22Rv1 (cell line): ENCODE data around the gene ARHGEF40.

Source experiments
- H3K27ac ChIP-seq: fragments of 450-650 bp; 2 replicates; pipeline ENCODE4 v1.5.1; 2017
- ZFX ChIP-seq: fragments of 450-650 bp; IDR thresholded peaks from 2 replicates; pipeline ENCODE4 v1.6.1; 2017; ENCODE audit warnings: antibody characterized with exemption, borderline replicate concordance
- TF ChIP-seq, protein P1 (sequence below): fragments of 450-650 bp; IDR thresholded peaks from 2 replicates; pipeline ENCODE4 v1.5.1; 2017; ENCODE audit warnings: mild to moderate bottlenecking

Gene ARHGEF40

DNA sequence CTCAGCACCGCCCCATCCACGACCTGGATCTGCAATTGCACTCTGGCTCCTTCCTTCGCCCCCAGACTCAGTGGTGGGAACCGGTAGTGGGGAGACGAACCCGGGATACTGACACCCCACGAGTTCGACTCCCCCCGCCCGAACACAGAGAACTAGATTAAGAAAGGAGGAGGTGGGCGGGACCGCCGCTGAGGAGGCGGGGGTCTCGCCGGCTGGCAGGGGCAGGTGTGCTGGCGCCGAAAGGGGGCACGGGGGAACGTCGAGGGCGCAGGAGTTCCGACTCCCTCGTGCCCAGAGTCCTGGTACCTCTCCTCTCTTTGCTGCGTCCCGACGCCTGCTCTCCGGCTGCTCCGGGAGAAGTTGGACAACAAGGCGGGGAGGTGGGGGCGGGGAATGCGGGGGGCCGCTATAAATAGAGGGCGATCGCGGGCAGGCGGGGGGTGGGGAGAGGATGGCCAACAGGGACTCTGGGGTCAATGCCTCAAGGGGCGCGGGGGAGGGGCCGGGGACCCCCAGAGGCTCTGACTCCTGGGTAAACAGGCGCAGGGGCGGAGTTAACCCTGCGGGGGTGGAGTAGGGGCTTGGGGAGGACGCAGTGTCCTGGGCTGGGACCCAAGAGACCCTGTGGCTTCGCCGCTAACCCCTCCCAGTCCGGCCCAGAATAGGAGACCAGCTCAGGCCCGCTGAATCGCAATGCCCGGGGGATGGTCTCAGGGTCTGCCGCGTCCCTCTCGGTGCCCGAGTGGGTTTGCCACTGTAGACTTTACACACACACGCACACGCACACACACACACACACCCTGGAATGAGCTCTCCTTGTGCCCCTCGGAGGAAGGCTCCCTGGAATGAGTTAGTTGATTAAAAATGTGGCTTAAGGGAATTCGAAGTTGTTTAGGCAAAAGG lies 44.5 kb upstream of the ARHGEF40 start:
- H3K27ac ChIP-seq: no peak overlapping the region
- TF ChIP-seq, protein P1, sequence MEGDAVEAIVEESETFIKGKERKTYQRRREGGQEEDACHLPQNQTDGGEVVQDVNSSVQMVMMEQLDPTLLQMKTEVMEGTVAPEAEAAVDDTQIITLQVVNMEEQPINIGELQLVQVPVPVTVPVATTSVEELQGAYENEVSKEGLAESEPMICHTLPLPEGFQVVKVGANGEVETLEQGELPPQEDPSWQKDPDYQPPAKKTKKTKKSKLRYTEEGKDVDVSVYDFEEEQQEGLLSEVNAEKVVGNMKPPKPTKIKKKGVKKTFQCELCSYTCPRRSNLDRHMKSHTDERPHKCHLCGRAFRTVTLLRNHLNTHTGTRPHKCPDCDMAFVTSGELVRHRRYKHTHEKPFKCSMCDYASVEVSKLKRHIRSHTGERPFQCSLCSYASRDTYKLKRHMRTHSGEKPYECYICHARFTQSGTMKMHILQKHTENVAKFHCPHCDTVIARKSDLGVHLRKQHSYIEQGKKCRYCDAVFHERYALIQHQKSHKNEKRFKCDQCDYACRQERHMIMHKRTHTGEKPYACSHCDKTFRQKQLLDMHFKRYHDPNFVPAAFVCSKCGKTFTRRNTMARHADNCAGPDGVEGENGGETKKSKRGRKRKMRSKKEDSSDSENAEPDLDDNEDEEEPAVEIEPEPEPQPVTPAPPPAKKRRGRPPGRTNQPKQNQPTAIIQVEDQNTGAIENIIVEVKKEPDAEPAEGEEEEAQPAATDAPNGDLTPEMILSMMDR: no peak
- no peak for TF ChIP-seq ZFX

DNA sequence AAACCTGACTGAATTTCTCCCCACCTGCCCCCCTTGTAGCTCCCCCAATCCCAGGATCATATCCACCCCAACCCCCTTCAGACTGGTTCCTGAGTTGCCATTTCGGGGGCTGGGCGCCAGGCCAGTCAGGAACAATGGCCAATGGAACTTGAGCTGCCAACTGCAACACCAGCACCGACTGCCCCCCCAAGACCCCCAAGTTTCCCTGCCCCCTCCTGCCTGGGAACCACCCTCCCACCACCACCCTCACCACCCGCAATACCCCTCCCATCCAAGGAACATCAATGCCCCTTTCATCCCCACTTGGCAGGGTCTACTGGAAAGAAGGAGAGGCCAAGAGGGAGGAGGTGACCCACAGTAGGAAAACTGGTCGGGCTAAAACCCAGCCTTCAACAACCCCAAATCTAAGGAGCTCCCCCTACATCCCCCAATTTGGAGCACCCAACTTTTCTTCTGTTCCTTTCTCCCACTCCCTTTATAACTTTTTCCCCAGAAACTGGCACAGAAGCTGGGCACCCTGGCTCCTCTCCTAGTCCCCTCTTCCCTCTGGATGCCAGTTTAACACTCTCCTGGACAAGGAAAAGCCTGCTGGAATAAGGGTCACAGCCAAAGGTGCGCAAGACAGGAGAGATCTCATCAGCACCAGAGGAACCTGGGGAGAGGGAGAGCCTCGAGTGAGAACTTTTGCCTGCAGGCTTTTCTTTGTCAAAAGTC lies 43.7 kb upstream of the ARHGEF40 start:
- TF ChIP-seq, protein P1: no peak
- no peak for TF ChIP-seq ZFX

DNA sequence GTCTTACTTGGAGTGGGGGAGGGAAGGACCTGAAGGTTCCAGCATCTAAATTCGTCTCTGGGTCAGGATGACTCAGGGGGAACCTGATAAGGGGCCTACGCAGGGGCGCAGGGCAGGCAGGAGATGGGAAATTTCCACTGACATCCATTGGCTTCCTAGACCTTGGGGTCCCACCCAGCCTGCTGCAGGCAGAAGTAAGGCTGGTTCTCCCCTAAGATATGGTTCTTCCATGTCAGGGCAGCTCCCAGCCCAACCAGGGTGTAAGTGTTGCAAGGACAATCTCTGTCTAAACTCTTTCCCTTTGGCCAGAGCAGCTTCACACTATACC lies 43.2 kb upstream of the ARHGEF40 start:
- TF ChIP-seq, protein P1: no peak
- no peak for TF ChIP-seq ZFX
- H3K27ac ChIP-seq: no peak overlapping the region

More for the DNA sequence above, 43.7 kb upstream of the ARHGEF40 start:
- H3K27ac ChIP-seq: no peak overlapping the region

- H3K27ac ChIP-seq: no peak within 1 kb of the TSS
- TF ChIP-seq, protein P1: no peak
- no peak for TF ChIP-seq ZFX
These were observed 40.2 kb upstream of the ARHGEF40 start, which contains the start of gene TPPP2 for GRCh38 chr14:21029917-21030316. Gene TPPP2, plus strand, starts transcription at chr14:21030217. Its CDS starts 365 bp downstream, at chr14:21030582.

GRCh38 chr14:21030531-21030930 lies 39.6 kb upstream of the ARHGEF40 start:
- H3K27ac ChIP-seq: no peak overlapping the region
- TF ChIP-seq, protein P1: no peak
- TF ChIP-seq ZFX: no peak

DNA sequence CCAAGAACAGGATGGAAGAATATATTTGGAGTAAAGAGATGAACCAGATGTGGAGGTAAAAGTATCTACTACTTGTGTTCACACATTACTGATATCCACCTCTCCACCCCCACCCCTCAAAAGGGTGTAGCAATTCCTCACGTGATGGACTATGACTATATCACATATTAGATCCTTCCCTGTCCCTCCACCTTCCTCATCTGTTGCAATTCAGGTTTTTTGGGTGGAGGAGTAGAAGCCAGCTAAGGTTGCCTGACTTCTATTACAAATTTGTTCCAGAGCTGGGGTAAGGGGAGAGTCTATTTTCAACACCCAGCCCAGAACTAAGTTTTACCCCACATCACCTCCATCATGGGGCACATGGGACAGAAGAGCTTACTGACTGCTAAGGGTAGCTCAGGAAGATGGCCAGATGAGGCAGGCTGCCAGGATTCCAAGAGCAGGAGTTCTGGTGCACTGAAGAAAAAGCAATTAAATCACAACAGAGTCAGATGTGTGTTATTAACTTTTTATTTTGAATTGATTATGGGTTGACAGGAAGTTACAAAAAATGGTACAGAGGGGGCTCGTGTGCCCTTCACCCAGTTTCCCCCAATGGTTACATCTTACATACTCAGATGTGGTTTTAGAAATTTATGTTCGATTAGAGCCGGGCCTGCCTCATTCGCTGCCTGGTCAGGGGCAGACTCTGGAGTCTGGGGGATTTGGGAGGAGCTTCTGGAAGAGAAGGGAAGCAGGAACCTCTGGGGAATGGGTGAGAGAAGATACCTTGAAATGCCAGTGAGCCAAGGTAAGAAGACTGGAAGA lies 37.6 kb upstream of the ARHGEF40 start:
- H3K27ac ChIP-seq: no peak overlapping the region
- TF ChIP-seq, protein P1: no peak
- TF ChIP-seq ZFX: no peak
